SU-DHL-6 (cell line): ENCODE data around the gene ATP5PO.

Source experiments
- H2AFZ ChIP-seq: fragments of 200-600 bp; sonication (generic); 2 replicates; pipeline ENCODE4 v1.6.1; 2014; ENCODE audit warnings: low read depth, mild to moderate bottlenecking, moderate library complexity, mixed read lengths, antibody characterized with exemption, low read length; ENCODE audit not compliant: severe bottlenecking
- H3F3A ChIP-seq: fragments of 200-600 bp; shearing (Covaris generic); 2 replicates; pipeline ENCODE4 v1.6.0; 2016; ENCODE audit warnings: antibody characterized with exemption, mild to moderate bottlenecking; ENCODE audit not compliant: insufficient read depth
- H3K27ac ChIP-seq: fragments of 200-600 bp; sonication (generic); 2 replicates; pipeline ENCODE4 v1.5.1; 2016; ENCODE audit warnings: low read depth, mild to moderate bottlenecking, low read length, moderate library complexity, mixed read lengths
- H3K27me3 ChIP-seq: fragments of 200-600 bp; sonication (generic), shearing (Covaris generic); 2 replicates; pipeline ENCODE4 v1.6.0; 2014; ENCODE audit warnings: mild to moderate bottlenecking, low read length
- H3K36me3 ChIP-seq: fragments of 200-600 bp; sonication (generic); 2 replicates; pipeline ENCODE4 v1.6.1; 2014; ENCODE audit warnings: mild to moderate bottlenecking, low read length, mixed read lengths
- H3K4me2 ChIP-seq: fragments of 300-600, 200-600 bp; shearing (Covaris generic), sonication (generic); 2 replicates; pipeline ENCODE4 v1.6.0; 2014; ENCODE audit warnings: low read length, low read depth, mild to moderate bottlenecking; ENCODE audit not compliant: poor library complexity, severe bottlenecking
- H3K4me3 ChIP-seq: fragments of 200-600 bp; sonication (generic); 2 replicates; pipeline ENCODE4 v1.5.1; 2014; ENCODE audit warnings: antibody characterized with exemption, low read length, mild to moderate bottlenecking, mixed read lengths; ENCODE audit not compliant: insufficient read depth, poor library complexity, severe bottlenecking
- H3K79me2 ChIP-seq: fragments of 200-600 bp; sonication (generic); 2 replicates; pipeline ENCODE4 v1.6.1; 2014; ENCODE audit warnings: mild to moderate bottlenecking, low read length, moderate library complexity; ENCODE audit not compliant: insufficient read depth
- H3K9ac ChIP-seq: fragments of 200-600 bp; sonication (generic); 2 replicates; pipeline ENCODE4 v1.7.0; 2014; ENCODE audit warnings: mild to moderate bottlenecking, low read length
- H3K9me2 ChIP-seq: fragments of 200-600 bp; sonication (generic); replicated peaks from 2 replicates; pipeline ENCODE4 v1.6.1; 2014; ENCODE audit warnings: low read length; ENCODE audit not compliant: insufficient read depth
- H3K9me3 ChIP-seq: fragments of 200-600 bp; sonication (generic); 2 replicates; pipeline ENCODE4 v1.6.1; 2014; ENCODE audit warnings: low read length, mixed read lengths; ENCODE audit not compliant: insufficient read depth
- H4K20me1 ChIP-seq: fragments of 200-600 bp; sonication (generic); 2 replicates; pipeline ENCODE4 v1.6.1; 2014; ENCODE audit warnings: low read depth, mild to moderate bottlenecking, antibody characterized with exemption, low read length, moderate library complexity, mixed read lengths
- EZH2phosphoT487 ChIP-seq: fragments of 200-600 bp; sonication (generic), shearing (Covaris generic); conservative IDR thresholded peaks from 2 replicates; pipeline ENCODE4 v1.6.1; 2018; ENCODE audit warnings: mild to moderate bottlenecking, antibody characterized with exemption, low read length, moderate library complexity, mixed read lengths
- TF ChIP-seq, protein P1 (sequence below): fragments of 200-600 bp; sonication (generic); IDR thresholded peaks from one replicate; pipeline ENCODE4 v1.5.1; 2017; ENCODE audit warnings: antibody characterized with exemption, mild to moderate bottlenecking, low read length, moderate library complexity; ENCODE audit not compliant: insufficient read depth, poor library complexity, severe bottlenecking

Gene ATP5PO

DNA sequence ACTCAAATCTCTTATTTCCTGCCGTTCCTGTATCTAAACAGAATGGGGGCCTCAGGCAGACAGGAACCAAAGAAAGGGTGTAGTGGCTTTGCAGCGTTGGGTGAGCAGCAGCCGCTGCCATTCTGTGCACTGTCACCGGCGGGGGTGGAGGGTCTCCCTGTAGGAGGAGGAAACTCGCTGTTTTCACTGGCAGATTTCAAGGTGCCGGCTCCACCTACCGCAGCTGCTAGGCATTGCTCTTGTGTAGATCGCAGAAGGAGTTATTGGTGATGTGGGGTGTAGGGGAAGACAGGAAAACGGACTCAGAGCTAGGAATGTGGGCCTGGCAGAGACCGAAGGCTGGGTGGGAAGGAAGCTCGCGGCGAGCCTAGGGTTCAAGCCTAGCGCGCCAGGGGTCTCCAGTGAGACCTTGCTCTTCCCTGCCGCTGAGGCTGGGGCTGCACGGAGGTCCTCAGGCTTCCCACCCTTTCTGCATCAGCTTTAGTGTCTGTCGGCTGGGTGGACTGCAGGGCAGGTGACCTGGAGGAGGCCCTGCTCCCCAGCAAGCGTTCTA lies 20.8 kb downstream of the ATP5PO start:
- Histone ChIP-seq H3K9ac (no peak overlapping the region), H3K27ac (no peak overlapping the region), H3K36me3 (no peaks in the 10 kb centered on the region), H4K20me1 (no peaks in the 10 kb centered on the region), H3K9me3 (no peaks in the 10 kb centered on the region), H3F3A (no peaks in the 10 kb centered on the region), H3K79me2 (no peaks in the 10 kb centered on the region), H3K27me3 (no peaks in the 10 kb centered on the region), H2AFZ (no peak overlapping the region), H3K4me3 (no peak overlapping the region), H3K4me2 (peak overlapping the region; percentile 26), H3K9me2 (no peaks in the 10 kb centered on the region)
- TF ChIP-seq EZH2phosphoT487 = no peak
- TF ChIP-seq, protein P1, sequence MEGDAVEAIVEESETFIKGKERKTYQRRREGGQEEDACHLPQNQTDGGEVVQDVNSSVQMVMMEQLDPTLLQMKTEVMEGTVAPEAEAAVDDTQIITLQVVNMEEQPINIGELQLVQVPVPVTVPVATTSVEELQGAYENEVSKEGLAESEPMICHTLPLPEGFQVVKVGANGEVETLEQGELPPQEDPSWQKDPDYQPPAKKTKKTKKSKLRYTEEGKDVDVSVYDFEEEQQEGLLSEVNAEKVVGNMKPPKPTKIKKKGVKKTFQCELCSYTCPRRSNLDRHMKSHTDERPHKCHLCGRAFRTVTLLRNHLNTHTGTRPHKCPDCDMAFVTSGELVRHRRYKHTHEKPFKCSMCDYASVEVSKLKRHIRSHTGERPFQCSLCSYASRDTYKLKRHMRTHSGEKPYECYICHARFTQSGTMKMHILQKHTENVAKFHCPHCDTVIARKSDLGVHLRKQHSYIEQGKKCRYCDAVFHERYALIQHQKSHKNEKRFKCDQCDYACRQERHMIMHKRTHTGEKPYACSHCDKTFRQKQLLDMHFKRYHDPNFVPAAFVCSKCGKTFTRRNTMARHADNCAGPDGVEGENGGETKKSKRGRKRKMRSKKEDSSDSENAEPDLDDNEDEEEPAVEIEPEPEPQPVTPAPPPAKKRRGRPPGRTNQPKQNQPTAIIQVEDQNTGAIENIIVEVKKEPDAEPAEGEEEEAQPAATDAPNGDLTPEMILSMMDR = peak; percentile 26

DNA sequence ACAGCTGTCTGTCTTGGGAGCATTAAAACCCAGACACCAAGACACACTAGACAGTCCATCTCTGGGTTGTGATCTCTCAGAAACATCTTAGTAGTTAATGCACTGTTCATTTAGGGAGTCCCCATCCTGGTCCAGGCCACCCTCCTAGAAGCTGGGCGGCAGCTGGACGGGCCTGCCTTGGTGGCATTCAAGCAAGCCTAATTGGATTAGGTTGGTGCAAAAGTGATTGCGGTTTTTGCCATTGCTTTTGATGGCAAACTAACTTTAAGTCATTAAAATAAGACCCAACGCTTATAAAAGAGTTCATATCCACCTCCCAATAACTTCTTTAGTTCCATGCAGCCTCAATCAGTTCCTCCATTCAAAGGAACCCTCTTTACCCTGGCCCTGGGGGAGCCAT lies 21.7 kb downstream of the ATP5PO start:
- Histone ChIP-seq H3K79me2 (no peaks in the 10 kb centered on the region), H2AFZ (no peak overlapping the region), H3K4me3 (no peak overlapping the region), H3K36me3 (no peaks in the 10 kb centered on the region), H3K9me3 (no peaks in the 10 kb centered on the region), H3K9ac (no peak overlapping the region), H4K20me1 (no peaks in the 10 kb centered on the region), H3K27ac (no peak overlapping the region), H3K4me2 (no peak overlapping the region), H3K9me2 (no peaks in the 10 kb centered on the region), H3F3A (no peaks in the 10 kb centered on the region), H3K27me3 (no peaks in the 10 kb centered on the region)
- TF ChIP-seq, protein P1 = no peak
- no peak for TF ChIP-seq EZH2phosphoT487

DNA sequence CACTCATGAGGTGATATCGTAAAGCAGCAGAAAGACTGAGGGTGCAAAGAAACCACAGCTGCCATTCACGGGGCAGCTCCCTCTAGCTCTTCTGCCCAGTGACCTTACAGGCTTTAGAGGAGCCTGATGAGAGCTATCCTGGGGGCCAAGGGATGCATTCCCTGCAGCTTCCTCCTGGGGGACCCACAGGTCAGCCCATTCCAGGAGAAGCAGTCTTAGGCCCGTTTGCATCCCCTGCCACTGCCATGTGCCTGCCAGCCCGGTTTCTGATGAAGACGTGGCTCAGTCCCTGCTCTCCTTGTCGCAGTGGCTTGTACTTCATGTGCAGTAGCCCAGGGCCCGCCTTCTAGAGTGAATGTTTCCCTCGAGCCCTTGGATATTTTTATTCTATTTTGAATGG lies 22.8 kb downstream of the ATP5PO start:
- Histone ChIP-seq H3K9ac (no peak overlapping the region), H3K9me3 (no peaks in the 10 kb centered on the region), H3K36me3 (no peaks in the 10 kb centered on the region), H2AFZ (no peak overlapping the region), H3K9me2 (no peaks in the 10 kb centered on the region), H3K4me3 (no peak overlapping the region), H3K27me3 (no peaks in the 10 kb centered on the region), H3K79me2 (no peaks in the 10 kb centered on the region), H4K20me1 (no peaks in the 10 kb centered on the region), H3K27ac (no peak overlapping the region), H3F3A (no peaks in the 10 kb centered on the region), H3K4me2 (no peak overlapping the region)
- TF ChIP-seq, protein P1 = no peak
- no peak for TF ChIP-seq EZH2phosphoT487
